ENCODE data around the gene SNX32.

SNX32 gene

DNA sequence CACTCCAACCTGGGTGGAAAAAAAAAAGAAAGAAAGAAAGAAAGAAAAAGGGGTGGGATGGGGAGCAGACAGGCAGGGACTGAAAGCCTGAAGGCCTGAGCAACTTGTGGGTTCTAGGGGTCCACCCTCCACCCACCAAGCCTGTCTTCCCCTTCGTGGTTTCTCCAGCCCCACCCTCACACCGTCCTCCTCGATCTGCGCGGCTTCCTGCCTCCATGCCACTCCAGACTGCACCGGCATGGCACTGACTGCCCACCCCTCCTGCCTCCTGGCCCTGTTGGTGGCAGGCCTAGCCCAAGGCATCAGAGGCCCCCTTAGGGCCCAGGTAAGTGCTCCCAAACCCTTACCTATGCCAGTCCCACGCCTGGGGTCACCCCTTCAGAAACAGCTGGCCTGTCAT, 45.9 kb downstream of the SNX32 start, which contains the start of gene CTSW:
Gene CTSW (plus strand): TSS at position 221 of the 400 bp plus-strand sequence. CDS start 18 bp downstream, at position 239.
- H3K27ac ChIP-seq = no peak within 1 kb of the TSS
- TF ChIP-seq ZFX (IDR thresholded peaks at IDR 0.05) = no peak
- TF ChIP-seq, protein P1, sequence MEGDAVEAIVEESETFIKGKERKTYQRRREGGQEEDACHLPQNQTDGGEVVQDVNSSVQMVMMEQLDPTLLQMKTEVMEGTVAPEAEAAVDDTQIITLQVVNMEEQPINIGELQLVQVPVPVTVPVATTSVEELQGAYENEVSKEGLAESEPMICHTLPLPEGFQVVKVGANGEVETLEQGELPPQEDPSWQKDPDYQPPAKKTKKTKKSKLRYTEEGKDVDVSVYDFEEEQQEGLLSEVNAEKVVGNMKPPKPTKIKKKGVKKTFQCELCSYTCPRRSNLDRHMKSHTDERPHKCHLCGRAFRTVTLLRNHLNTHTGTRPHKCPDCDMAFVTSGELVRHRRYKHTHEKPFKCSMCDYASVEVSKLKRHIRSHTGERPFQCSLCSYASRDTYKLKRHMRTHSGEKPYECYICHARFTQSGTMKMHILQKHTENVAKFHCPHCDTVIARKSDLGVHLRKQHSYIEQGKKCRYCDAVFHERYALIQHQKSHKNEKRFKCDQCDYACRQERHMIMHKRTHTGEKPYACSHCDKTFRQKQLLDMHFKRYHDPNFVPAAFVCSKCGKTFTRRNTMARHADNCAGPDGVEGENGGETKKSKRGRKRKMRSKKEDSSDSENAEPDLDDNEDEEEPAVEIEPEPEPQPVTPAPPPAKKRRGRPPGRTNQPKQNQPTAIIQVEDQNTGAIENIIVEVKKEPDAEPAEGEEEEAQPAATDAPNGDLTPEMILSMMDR (conservative IDR thresholded peaks at IDR 0.05) = no peak

DNA sequence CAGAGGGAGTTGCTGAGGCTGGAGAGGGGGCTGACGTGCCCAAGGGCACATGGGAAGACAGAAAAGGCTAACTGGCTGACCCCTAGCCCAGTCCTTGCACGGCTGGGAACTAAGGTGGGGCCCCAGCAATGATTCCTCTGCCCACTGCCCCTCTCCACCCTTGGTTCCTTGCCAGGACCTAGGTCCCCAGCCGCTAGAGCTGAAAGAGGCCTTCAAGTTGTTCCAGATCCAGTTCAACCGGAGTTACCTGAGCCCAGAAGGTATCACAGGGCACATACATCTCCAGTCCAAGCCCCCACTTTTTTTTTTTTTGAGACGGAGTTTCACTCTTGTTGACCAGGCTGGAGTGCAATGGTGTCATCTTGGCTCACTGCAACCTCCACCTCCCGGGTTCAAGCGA, 46.3 kb downstream of the SNX32 start:
- H3K27ac ChIP-seq = no peak overlapping the region
- TF ChIP-seq, protein P1 (conservative IDR thresholded peaks at IDR 0.05) = no peak
- TF ChIP-seq ZFX (IDR thresholded peaks at IDR 0.05) = no peak

DNA sequence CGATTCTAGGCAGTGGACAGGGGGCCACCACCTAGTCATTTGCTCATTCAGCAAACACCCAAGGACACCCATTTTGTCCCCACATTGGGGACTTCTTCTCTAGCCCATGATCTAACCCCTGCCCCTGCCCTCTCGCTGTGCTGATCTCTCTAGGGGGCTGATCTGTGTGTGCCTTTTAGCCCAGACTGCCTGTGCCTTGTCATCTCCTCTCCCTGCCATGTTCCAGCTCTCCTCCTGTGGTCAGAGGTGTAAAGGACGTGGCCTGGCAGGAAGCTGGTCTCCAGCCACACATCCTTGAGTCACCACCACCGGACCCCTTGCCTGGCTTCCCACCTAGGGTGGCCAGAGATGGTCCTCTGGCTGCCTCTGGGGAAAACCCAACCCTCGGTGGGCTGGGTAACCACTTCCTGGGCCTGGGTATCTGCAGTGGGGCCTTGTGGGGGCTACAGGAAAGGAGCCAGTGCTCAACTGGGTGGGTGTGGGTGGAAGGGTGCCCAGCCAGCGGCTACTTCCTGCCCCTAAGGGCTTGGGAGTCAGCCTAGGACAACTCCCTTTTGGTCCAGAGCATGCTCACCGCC, 47.2 kb downstream of the SNX32 start:
- TF ChIP-seq, protein P1 (conservative IDR thresholded peaks at IDR 0.05) = no peak
- no peak for TF ChIP-seq ZFX (IDR thresholded peaks at IDR 0.05)
- H3K27ac ChIP-seq = no peak overlapping the region

DNA sequence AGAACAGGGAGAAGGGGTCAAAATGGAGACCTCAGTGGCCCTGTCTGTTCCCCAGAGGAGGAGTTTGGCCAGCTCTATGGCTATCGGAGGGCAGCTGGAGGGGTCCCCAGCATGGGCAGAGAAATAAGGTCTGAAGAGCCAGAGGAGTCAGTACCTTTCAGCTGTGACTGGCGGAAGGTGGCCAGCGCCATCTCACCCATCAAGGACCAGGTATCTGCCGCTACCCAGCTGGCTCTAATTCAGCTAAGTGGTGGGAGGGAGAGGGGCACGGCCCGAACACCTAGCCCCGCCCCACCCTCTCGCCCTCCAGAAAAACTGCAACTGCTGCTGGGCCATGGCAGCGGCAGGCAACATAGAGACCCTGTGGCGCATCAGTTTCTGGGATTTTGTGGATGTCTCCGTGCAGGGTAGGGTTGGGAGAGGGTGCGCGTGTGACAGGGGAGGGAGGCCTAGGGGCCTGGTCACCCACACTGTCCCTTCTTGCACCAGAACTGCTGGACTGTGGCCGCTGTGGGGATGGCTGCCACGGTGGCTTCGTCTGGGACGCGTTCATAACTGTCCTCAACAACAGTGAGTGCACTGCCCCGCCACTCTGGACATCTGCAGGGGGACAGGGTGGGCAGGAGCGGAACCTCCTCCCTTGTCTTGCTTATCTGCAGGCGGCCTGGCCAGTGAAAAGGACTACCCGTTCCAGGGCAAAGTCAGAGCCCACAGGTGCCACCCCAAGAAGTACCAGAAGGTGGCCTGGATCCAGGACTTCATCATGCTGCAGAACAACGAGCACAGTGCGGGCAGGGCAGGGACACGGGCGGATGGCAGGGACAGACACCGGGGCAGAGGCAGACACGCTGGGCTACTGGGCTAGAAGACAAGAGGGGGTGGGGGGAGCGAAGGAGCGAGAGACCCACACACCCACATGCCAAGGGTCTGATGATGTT, 48.6 kb downstream of the SNX32 start:
- no peak overlapping the region for H3K27ac ChIP-seq
- TF ChIP-seq ZFX (IDR thresholded peaks at IDR 0.05) = no peak
- TF ChIP-seq, protein P1 (conservative IDR thresholded peaks at IDR 0.05) = no peak

DNA sequence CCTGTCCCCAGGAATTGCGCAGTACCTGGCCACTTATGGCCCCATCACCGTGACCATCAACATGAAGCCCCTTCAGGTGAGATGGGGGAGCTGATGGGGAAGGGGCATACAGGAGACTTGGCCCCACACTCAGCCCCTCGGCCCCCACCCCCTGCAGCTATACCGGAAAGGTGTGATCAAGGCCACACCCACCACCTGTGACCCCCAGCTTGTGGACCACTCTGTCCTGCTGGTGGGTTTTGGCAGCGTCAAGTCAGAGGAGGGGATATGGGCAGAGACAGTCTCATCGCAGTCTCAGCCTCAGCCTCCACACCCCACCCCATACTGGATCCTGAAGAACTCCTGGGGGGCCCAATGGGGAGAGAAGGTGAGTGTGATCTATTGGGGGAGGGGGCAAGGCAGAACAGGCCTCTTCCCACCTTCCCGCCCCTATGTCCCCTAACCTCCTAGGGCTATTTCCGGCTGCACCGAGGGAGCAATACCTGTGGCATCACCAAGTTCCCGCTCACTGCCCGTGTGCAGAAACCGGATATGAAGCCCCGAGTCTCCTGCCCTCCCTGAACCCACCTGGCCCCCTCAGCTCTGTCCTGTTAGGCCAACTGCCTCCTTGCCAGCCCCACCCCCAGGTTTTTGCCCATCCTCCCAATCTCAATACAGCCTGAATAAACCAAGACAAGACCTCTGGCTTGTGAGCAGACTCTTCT, 49.4 kb downstream of the SNX32 start:
- no peak overlapping the region for H3K27ac ChIP-seq
- TF ChIP-seq, protein P1 (conservative IDR thresholded peaks at IDR 0.05) = no peak
- no peak for TF ChIP-seq ZFX (IDR thresholded peaks at IDR 0.05)

DNA sequence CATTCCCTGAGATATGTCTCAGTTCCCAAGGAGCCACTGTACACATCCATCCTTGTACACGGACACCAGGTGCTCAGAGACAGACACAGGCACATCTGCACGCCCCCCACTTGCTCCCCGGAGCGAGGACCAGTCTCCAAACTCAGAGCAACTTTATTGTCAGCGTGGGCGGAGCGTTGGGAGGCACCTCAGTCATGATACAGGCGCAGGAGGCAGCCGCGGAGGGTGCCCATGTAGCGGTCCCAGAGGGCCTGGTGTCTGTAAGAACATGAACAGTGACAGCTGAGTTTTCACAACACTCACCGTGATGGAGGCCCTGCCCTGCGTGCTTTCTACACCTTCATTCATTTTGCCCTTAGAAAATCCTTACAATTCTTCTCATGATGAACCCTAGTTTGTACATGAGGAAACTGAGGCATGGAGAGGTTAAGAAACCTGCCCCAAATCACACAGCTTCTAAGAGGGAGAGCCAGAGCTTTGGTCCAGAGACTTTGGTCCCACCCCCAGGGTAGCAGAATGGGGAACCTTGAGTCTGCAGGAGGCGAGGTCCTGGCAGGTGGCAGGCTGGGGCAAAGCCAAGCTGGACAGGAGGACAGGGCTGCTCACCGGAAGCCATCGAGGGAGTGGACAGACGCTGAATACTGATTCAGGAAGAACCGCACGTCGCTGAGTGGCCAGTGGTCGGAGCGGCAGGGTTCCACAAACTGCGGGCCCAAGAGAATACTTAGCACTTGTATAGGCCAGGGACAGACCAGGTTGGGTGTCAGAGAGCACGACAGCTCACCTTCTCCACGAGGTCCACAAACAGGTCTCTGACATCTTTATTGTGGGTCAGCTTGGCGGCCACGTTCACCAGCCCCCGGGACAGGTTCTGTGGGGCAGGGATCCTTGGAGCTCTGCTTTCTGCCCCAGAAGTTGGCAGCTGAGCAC, 50.3 kb downstream of the SNX32 start:
- TF ChIP-seq ZFX (IDR thresholded peaks at IDR 0.05) = no peak
- TF ChIP-seq, protein P1 (conservative IDR thresholded peaks at IDR 0.05) = no peak
- H3K27ac ChIP-seq = no peak overlapping the region

All from C4-2B (cell line).